PC-3 (cell line): ENCODE data around the gene GPC6. TPM values are rescaled to one million over a fixed set of nuclear protein-coding genes. Genes with fewer than 3 reads are reported as not detected.

Experiments used
- ATAC-seq: fragments of 200-7000 bp; cut with Tn5 transposase; 2 replicates; pipeline ENCODE4 v1.9.1; 2020; ENCODE audit warnings: mild to moderate bottlenecking, moderate library complexity
- BruUV-seq: library from RNA; stranded (reverse); fragments of 400-500 nt; replicated peaks from 2 replicates; lab custom pipeline; 2021; lab: Mats Ljungman, UMichigan
- CTCF ChIA-PET: fragments of 300-600 bp; sonication (Branson Sonifier 250); formaldehyde crosslinking; loops from one replicate; lab custom pipeline; 2022; ENCODE audit warnings: antibody characterized with exemption; lab: Charles Lee
- POLR2A ChIA-PET: fragments of 300-600 bp; sonication (Branson Sonifier 250); formaldehyde crosslinking; loops from one replicate; lab custom pipeline; 2022; ENCODE audit warnings: antibody characterized with exemption; ENCODE audit not compliant: unreplicated experiment; lab: Charles Lee
- DNase-seq: peaks from one replicate; pipeline ENCODE4 v3.0.0-alpha.2; 2015
- H2AFZ ChIP-seq: fragments of 300-600 bp; sonication (generic); 2 replicates; pipeline ENCODE4 v1.6.0; 2016; ENCODE audit warnings: antibody characterized with exemption, low read length
- H3F3A ChIP-seq: fragments of 300-600 bp; sonication (generic); one replicate; pipeline ENCODE4 v1.6.0; 2017; ENCODE audit warnings: antibody characterized with exemption, low read length, control low read depth, mild to moderate bottlenecking; ENCODE audit not compliant: unreplicated experiment
- H3K27ac ChIP-seq: fragments of 300-600 bp; sonication (generic); 2 replicates; pipeline ENCODE4 v1.5.1; 2016; ENCODE audit warnings: mild to moderate bottlenecking, low read length
- H3K27me3 ChIP-seq: fragments of 300-600 bp; sonication (generic); 2 replicates; pipeline ENCODE4 v1.6.1; 2016; ENCODE audit warnings: low read length, mixed read lengths
- H3K36me3 ChIP-seq: fragments of 300-600 bp; sonication (generic); 2 replicates; pipeline ENCODE4 v1.6.1; 2016; ENCODE audit warnings: low read depth, mixed run types, low read length, mixed read lengths
- H3K4me1 ChIP-seq: fragments of 300-600 bp; sonication (generic); 2 replicates; pipeline ENCODE4 v1.5.1; 2016; ENCODE audit warnings: low read length; ENCODE audit not compliant: insufficient read depth
- H3K4me2 ChIP-seq: fragments of 300-600 bp; sonication (generic); 2 replicates; pipeline ENCODE4 v1.6.0; 2016; ENCODE audit warnings: low read length
- H3K4me3 ChIP-seq: fragments of 300-600 bp; sonication (generic); 2 replicates; pipeline ENCODE4 v1.5.1; 2016; ENCODE audit warnings: mild to moderate bottlenecking, low read length, mixed read lengths
- H3K79me2 ChIP-seq: fragments of 300-600 bp; sonication (generic); 2 replicates; pipeline ENCODE4 v1.6.1; 2017; ENCODE audit warnings: low read length, mixed read lengths
- H3K9ac ChIP-seq: fragments of 300-600 bp; sonication (generic); 2 replicates; pipeline ENCODE4 v1.6.0; 2016; ENCODE audit warnings: mild to moderate bottlenecking, low read length
- H3K9me2 ChIP-seq: fragments of 300-600 bp; sonication (generic); replicated peaks from 2 replicates; pipeline ENCODE4 v1.6.1; 2016; ENCODE audit warnings: mixed run types, low read length, mixed read lengths
- H3K9me3 ChIP-seq: fragments of 300-600 bp; sonication (generic); 2 replicates; pipeline ENCODE4 v1.6.1; 2016; ENCODE audit warnings: low read length, mixed read lengths
- H4K20me1 ChIP-seq: fragments of 300-600 bp; sonication (generic); 2 replicates; pipeline ENCODE4 v1.6.1; 2016; ENCODE audit warnings: low read length, mixed read lengths
- EZH2 ChIP-seq: fragments of 300-600 bp; sonication (generic); IDR thresholded peaks from one replicate; pipeline ENCODE4 v1.6.1; 2017; ENCODE audit warnings: antibody characterized with exemption, mild to moderate bottlenecking, low read length; ENCODE audit not compliant: unreplicated experiment
- EZH2phosphoT487 ChIP-seq: fragments of 300-600 bp; sonication (generic); IDR thresholded peaks from 2 replicates; pipeline ENCODE4 v1.6.1; 2018; ENCODE audit warnings: mild to moderate bottlenecking, antibody characterized with exemption, low read length, borderline replicate concordance
- intact Hi-C: fragments of 100-400 bp; cut with micrococcal nuclease; formaldehyde crosslinking; loops from 2 replicates; pipeline ENCODE4 v1.9.0; 2023
- total RNA-seq: library from RNA; depleted of rRNA; stranded (reverse); fragments of >200 nt; gene quantifications from 2 replicates; pipeline ENCODE4 v1.2.3, GENCODE V29; 2014
- TF ChIP-seq, protein P1 (sequence below): fragments of 300-600 bp; sonication (generic); conservative IDR thresholded peaks from 2 replicates; pipeline ENCODE4 v1.5.1; 2017; ENCODE audit warnings: antibody characterized with exemption, low read depth, mild to moderate bottlenecking, low read length

The GPC6 gene
- total RNA-seq, 1 experiment from 2014 or later = 3.5 TPM

DNA sequence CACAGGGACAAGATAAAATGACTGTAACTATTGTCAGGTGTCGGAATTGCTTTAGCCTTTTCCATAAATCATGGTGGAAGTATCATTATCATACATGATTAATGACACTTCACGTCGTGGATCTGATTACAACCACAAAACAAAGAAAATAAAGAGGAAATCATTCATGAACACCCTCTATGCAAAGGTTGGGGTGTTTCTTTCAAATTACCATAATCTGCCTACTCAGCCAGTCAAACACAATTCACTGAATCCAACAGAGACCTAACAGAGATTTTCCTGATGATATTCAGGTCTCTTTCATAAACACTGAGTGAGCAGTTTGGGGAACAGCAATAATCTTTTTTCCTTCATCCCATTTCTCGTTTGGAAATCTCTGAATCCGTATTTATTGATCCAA lies 627.3 kb downstream of the GPC6 start:
- H3K27ac ChIP-seq = no peak overlapping the region
- POLR2A ChIA-PET = no interaction called here
- DNase-seq (no peak), ATAC-seq (no peak)
- BruUV-seq = no TSS peak
- H3K79me2 ChIP-seq = no peaks in the 10 kb centered on the region
- H3K9me3 ChIP-seq = no peaks in the 10 kb centered on the region
- no peak overlapping the region for H3K9ac ChIP-seq
- H3K4me3 ChIP-seq = no peak overlapping the region
- no peaks in the 10 kb centered on the region for H3K4me1 ChIP-seq
- no peaks in the 10 kb centered on the region for H3K9me2 ChIP-seq
- H3K36me3 ChIP-seq = no peaks in the 10 kb centered on the region
- H2AFZ ChIP-seq = no peak overlapping the region
- no peaks in the 10 kb centered on the region for H4K20me1 ChIP-seq
- no peaks in the 10 kb centered on the region for H3K27me3 ChIP-seq
- no peaks in the 10 kb centered on the region for H3F3A ChIP-seq
- H3K4me2 ChIP-seq = no peak overlapping the region
- CTCF ChIA-PET = no interaction called here
- intact Hi-C loops = no loop called here
- TF ChIP-seq, protein P1, sequence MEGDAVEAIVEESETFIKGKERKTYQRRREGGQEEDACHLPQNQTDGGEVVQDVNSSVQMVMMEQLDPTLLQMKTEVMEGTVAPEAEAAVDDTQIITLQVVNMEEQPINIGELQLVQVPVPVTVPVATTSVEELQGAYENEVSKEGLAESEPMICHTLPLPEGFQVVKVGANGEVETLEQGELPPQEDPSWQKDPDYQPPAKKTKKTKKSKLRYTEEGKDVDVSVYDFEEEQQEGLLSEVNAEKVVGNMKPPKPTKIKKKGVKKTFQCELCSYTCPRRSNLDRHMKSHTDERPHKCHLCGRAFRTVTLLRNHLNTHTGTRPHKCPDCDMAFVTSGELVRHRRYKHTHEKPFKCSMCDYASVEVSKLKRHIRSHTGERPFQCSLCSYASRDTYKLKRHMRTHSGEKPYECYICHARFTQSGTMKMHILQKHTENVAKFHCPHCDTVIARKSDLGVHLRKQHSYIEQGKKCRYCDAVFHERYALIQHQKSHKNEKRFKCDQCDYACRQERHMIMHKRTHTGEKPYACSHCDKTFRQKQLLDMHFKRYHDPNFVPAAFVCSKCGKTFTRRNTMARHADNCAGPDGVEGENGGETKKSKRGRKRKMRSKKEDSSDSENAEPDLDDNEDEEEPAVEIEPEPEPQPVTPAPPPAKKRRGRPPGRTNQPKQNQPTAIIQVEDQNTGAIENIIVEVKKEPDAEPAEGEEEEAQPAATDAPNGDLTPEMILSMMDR = no peak
- TF ChIP-seq EZH2 (no peak), EZH2phosphoT487 (no peak)

DNA sequence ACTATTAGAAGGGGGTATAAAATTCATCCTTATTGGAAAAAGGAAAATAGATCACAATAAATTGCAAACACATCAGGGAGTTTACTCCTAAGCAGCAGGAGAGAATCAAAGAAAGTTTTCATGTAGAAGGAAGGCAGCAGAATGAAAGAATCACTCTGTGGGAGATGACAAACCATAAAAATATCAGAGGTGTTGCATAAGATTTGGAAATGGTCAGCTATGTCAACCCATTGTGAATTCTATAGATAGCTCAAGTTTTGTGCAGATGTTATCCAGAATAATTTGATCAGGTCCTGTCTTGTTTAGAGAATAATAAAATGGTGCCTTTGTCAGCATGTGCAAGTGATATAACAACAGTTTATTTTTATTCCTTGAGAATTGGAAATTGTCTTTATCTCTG lies 630.5 kb downstream of the GPC6 start:
- Histone ChIP-seq H3K4me2 (no peak overlapping the region), H4K20me1 (no peaks in the 10 kb centered on the region), H3K9ac (no peak overlapping the region), H3K27ac (no peak overlapping the region), H3K27me3 (no peaks in the 10 kb centered on the region), H3F3A (no peaks in the 10 kb centered on the region), H3K4me3 (no peak overlapping the region), H3K9me2 (no peaks in the 10 kb centered on the region), H3K4me1 (no peaks in the 10 kb centered on the region), H3K9me3 (no peaks in the 10 kb centered on the region), H3K36me3 (no peaks in the 10 kb centered on the region), H2AFZ (no peak overlapping the region), H3K79me2 (no peaks in the 10 kb centered on the region)
- TF ChIP-seq EZH2phosphoT487 (no peak), EZH2 (no peak)
- TF ChIP-seq, protein P1 = no peak
- ATAC-seq (no peak), DNase-seq (no peak)
- intact Hi-C loops = no loop called here
- ChIA-PET POLR2A (no interaction called here), CTCF (no interaction called here)
- BruUV-seq = no TSS peak

DNA sequence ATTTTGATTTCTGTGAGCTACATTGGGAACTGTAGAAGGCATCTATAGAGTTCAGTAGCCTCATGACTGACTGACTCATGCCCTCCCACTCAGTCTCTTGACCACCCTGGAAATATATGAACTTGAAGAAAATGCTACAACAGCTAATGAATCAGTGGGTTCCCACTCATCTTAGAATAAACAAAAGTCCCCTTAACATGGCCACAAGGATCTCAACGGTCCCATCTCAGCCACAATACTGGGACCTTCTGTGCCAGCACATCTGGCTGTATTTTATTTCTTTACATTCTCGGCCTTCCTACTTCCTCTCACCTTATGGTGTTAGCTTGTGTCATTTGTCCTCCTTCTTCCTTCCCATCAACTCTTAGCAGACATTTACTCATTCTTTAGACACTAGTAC lies 633.1 kb downstream of the GPC6 start:
- Histone ChIP-seq H3K4me2 (no peak overlapping the region), H3K27me3 (no peaks in the 10 kb centered on the region), H3F3A (no peaks in the 10 kb centered on the region), H4K20me1 (no peaks in the 10 kb centered on the region), H3K27ac (no peak overlapping the region), H3K9me2 (no peaks in the 10 kb centered on the region), H3K9ac (no peak overlapping the region), H3K9me3 (no peaks in the 10 kb centered on the region), H3K36me3 (no peaks in the 10 kb centered on the region), H3K4me3 (no peak overlapping the region), H3K79me2 (no peaks in the 10 kb centered on the region), H2AFZ (no peak overlapping the region), H3K4me1 (no peaks in the 10 kb centered on the region)
- ChIA-PET CTCF (no interaction called here), POLR2A (no interaction called here)
- no peak for TF ChIP-seq EZH2phosphoT487
- no peak for TF ChIP-seq EZH2
- TF ChIP-seq, protein P1 = no peak
- DNase-seq = no peak
- no peak for ATAC-seq
- intact Hi-C loops = no loop called here
- no TSS peak for BruUV-seq
